ENCODE measurements around the gene STK25. TPM values are rescaled to one million over a fixed set of nuclear protein-coding genes. Genes with fewer than 3 reads are reported as not detected.
A peak's percentile ranks its signal among the peaks of the same experiment; 100 is the strongest.

STK25 gene
- total RNA-seq, 1 donor from 2014 or later, result 226 TPM

- no peak for TF ChIP-seq CTCF (IDR thresholded peaks at IDR 0.05; ENCODE audit: unreplicated experiment)
- Mint-ChIP-seq H3K36me3 (ENCODE audit: insufficient read depth) (no peaks in the 10 kb centered on the region), H3K4me1 (ENCODE audit: low read depth) (peaks cover 3% of the 10 kb centered on the region), H3K27ac (no peak overlapping the region), H3K27me3 (peaks cover 26% of the 10 kb centered on the region), H3K9me3 (ENCODE audit: low read depth) (no peaks in the 10 kb centered on the region), H3K4me3 (ENCODE audit: low read depth) (no peak overlapping the region)
- no peak for DNase-seq (ENCODE audit: low spot score, unreplicated experiment)
These were observed 40.1 kb upstream of the STK25 start for GRCh38 chr2:241548451-241548835.

GRCh38 chr2:241547781-241548450 lies 39.5 kb upstream of the STK25 start:
- H3K36me3 Mint-ChIP-seq (ENCODE audit: insufficient read depth), result no peaks in the 10 kb centered on the region
- peaks cover 3% of the 10 kb centered on the region for H3K4me1 Mint-ChIP-seq (ENCODE audit: low read depth)
- H3K27me3 Mint-ChIP-seq, result peaks cover 29% of the 10 kb centered on the region
- TF ChIP-seq CTCF (IDR thresholded peaks at IDR 0.05; ENCODE audit: unreplicated experiment), result no peak
- H3K4me3 Mint-ChIP-seq (ENCODE audit: low read depth), result no peak overlapping the region
- DNase-seq (ENCODE audit: low spot score, unreplicated experiment), result no peak
- H3K27ac Mint-ChIP-seq, result no peak overlapping the region
- H3K9me3 Mint-ChIP-seq (ENCODE audit: low read depth), result no peaks in the 10 kb centered on the region

- peak overlapping the region; percentile 88 for H3K27ac Mint-ChIP-seq
- no peaks in the 10 kb centered on the region for H3K9me3 Mint-ChIP-seq (ENCODE audit: low read depth)
- H3K4me1 Mint-ChIP-seq (ENCODE audit: low read depth), result peaks cover 3% of the 10 kb centered on the region
- H3K27me3 Mint-ChIP-seq, result peaks cover 33% of the 10 kb centered on the region
- DNase-seq (ENCODE audit: low spot score, unreplicated experiment), result no peak
- no peaks in the 10 kb centered on the region for H3K36me3 Mint-ChIP-seq (ENCODE audit: insufficient read depth)
- TF ChIP-seq CTCF (IDR thresholded peaks at IDR 0.05; ENCODE audit: unreplicated experiment), result no peak
- H3K4me3 Mint-ChIP-seq (ENCODE audit: low read depth), result no peak overlapping the region
These were observed 38.6 kb upstream of the STK25 start for GRCh38 chr2:241546771-241547498.

- Mint-ChIP-seq H3K36me3 (ENCODE audit: insufficient read depth) (no peaks in the 10 kb centered on the region), H3K4me3 (ENCODE audit: low read depth) (no peak overlapping the region), H3K4me1 (ENCODE audit: low read depth) (peaks cover 3% of the 10 kb centered on the region), H3K27ac (no peak overlapping the region), H3K27me3 (peaks cover 28% of the 10 kb centered on the region), H3K9me3 (ENCODE audit: low read depth) (no peaks in the 10 kb centered on the region)
- DNase-seq (ENCODE audit: low spot score, unreplicated experiment), result no peak
- no peak for TF ChIP-seq CTCF (IDR thresholded peaks at IDR 0.05; ENCODE audit: unreplicated experiment)
These were observed 37.4 kb upstream of the STK25 start for GRCh38 chr2:241545523-241546473.

- H3K9me3 Mint-ChIP-seq (ENCODE audit: low read depth), result no peaks in the 10 kb centered on the region
- no peak overlapping the region for H3K27ac Mint-ChIP-seq
- peaks cover 35% of the 10 kb centered on the region for H3K27me3 Mint-ChIP-seq
- DNase-seq (ENCODE audit: low spot score, unreplicated experiment), result no peak
- peaks cover 6% of the 10 kb centered on the region for H3K4me1 Mint-ChIP-seq (ENCODE audit: low read depth)
- H3K36me3 Mint-ChIP-seq (ENCODE audit: insufficient read depth), result no peaks in the 10 kb centered on the region
- H3K4me3 Mint-ChIP-seq (ENCODE audit: low read depth), result no peak overlapping the region
- TF ChIP-seq CTCF (IDR thresholded peaks at IDR 0.05; ENCODE audit: unreplicated experiment), result no peak
These were observed 36.7 kb upstream of the STK25 start for GRCh38 chr2:241545106-241545505.
